Measurements from ENCODE around the gene BTBD1.
"Not testable (repeated sequence)": the region's sequence is repeated elsewhere in the genome, so short reads cannot be mapped to it uniquely, and the experiment has no call there.

Gene BTBD1

DNA sequence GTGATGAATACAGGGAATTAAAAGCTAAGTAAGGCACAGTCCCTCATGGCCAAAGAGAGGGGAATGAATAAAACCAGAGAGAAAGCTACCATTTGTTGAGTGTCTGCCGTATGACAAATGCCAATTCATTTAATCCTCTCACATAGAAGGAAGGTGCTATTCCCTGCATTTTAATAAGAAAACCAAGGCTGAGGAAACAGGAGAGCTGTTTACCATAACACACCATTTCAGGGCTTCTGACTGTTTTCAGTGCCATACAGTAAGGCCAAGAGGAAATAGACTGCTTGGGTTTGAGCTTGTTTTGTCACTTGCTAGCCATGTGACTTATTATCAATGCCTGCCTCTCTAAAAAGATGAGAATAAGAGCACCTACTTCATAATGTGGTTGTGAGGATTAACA lies 10.1 kb downstream of the BTBD1 start:
- no peak for DNase-seq

DNA sequence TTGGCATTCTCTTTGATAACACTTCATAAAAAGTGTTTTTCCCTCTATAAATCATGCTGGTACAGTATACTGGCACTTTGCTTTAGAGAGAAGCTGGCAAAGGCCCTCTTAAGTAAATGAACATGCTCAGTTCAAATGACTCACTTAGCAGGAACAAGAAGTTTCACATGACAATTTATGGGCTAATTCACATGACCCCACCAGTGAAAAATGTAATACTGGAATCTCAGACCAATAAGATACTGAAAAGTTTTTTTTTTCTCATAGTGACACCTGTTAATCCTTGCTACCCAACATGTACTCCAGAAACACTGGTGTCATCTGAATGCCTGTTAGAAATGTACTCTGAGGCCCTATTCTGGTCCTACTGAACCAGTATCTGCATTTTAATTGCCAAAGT lies 13.9 kb downstream of the BTBD1 start:
- no peak for DNase-seq

DNA sequence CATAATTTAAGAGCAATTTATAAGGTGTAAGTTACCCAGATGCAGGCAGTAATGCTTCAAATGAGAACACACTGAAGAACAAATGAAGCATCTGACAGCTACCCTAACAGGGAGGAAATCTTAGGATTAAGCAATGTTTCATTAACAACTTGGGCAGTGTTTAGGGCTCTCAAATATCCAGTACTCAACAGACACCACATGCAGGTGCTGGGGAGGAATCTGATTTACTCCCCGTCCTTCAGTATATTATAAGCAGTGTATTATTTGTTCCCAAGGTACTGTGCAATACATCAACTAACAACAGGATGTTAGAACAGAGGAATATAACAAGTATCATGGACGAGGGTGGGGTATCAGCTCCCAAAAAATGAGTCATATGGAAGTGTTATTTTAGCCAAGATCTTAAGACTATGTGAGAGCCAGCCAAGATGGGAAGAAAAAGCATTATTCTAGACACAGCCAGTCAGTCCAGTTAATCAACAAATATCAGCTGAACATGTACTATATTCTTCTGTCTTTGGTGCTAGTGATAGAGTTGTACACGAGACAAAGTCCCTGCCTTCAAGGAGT lies 20.4 kb downstream of the BTBD1 start:
- DNase-seq, result no peak

DNA sequence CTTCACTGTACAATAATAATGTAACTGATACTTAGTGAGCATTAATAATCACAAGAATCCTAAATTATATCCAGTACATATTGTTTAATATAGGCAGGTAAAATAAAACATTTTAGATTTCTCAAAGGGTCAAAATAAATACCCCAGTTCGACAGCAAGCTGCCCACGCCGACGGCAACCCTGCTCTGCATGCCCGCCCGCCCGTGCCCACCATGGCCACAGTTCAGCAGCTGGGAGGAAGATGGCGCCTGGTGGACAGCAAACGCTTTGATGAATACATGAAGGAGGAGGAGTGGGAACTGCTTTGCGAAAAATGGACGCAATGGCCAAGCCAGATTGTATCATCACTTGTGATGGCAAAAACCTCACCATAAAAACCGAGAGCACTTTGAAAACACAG lies 22.9 kb downstream of the BTBD1 start:
- no peak for DNase-seq

DNA sequence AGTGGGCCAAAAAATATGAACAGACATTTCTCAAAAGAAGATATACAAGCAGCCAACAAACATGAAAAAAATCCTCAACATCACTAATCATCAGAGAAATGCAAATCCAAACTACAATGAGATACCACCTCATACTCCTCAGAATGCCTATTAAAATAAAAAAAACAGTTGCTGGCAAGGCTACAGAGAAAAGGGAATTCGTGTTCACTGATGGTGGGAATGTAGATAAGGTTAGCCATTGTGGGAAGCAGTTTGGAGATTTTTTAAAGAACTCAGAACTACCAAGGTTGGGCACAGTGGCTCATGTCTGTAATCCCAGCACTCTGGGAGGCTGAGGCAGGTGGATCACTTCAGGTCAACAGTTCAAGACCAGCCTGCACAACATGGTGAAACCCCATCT lies 27.8 kb downstream of the BTBD1 start:
- no peak for DNase-seq

DNA sequence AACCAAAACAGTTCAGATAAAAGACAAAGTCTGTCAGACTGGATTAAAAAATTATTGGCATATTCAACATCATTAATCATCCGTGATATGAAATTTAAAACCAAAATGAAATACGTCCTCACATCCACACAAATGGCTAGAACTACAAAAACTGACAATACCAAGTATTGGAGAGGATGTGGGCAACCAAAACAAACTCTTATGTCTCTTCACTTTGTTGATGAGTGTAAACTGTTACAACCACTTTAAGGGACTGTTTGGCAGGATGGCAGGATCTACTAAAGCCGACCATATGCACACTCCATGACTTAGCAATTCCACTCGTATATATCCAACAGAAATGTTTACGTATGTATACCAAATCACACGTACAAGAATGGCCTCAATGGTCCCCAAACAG lies 30.8 kb downstream of the BTBD1 start:
- DNase-seq, result no peak

DNA sequence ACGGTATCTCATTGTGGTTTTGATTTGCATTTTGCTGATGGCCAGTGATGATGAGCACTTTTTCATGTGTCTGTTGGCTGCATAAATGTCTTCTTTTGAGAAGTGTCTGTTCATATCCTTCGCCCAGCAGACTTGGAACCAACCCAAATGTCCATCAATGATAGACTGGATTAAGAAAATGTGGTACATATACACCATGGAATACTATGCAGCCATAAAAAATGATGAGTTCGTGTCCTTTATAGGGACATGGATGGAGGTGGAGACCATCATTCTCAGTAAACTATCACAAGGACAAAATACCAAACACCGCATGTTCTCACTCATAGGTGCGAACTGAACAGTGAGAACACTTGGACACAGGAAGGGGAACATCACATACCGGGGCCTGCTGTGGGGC lies 35.8 kb downstream of the BTBD1 start:
- not testable (repeated sequence) for DNase-seq

DNA sequence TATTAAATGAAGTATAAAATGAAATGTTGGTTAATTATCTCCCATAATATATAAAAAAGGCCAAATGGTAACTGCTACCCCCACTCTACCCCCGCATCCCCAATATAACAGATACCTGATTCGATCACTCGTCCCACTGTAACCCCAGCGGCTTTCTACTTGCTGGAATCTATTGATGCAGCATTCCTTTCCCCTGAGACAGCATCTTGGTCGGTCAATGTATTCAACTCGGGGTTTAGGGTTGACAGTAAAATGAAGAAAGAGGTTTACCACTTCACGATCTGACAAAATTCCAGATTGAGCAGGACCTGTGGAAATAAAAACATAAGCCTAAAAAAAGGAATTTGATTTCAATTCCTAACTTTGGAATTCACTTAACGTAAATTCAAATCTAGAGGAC lies 37.0 kb downstream of the BTBD1 start:
- no peak for DNase-seq

DNA sequence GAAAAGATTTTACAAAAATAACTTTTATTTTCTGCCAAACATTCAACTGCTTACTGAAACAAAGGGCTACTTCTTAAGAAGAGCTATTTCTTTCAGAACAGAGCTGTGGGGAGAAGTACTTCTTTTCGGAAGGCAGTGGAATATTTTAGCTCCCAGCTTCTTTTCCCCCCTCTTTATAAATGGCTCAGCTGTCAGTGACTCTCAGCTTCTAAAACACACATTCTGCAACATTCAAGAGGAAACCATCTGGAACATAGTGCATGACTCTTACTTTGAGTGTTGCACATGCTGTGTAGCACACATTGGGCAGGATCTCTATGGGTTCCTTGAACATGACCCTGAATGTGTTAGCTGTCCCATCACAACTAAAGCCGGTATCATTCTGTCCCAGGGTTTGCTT lies 48.6 kb downstream of the BTBD1 start:
- no peak for DNase-seq

DNA sequence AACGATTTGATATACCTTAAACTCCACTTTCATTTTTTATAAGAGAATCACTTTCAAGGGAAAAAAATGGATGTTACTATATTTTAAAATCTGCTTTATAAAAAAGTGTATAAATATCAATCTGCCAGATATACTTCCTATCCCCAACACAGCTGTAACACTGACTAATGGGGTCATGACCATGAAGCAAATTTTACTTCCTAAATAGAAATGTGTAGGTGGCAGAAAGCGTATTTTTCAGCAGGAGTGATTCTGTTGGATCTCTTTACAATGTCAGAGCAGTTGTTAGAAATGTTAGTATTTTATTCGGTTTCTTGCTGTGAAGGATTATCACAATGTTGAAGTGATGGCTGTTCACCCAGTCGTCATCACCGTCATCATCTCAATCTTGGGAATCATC lies 50.1 kb downstream of the BTBD1 start:
- DNase-seq, result no peak

DNA sequence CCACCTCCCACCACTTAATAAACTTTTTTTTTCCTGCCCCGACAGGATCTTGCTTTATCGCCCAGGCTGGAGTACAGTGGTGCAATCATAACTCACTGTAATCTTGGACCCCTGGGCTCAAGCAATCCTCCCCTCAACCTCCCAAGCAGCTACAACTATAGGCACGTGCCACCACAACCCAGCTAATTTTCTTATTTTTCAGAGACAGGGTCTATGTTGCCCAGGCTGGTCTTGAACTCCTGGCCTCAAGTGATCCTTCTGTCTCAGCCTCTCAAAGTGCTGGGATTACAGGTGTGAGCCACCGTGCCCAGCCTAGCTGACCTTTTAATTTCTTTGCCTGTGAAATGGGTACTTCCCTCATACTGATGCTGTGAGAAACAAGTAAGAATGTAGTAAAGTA lies 51.7 kb downstream of the BTBD1 start:
- DNase-seq, result no peak

DNA sequence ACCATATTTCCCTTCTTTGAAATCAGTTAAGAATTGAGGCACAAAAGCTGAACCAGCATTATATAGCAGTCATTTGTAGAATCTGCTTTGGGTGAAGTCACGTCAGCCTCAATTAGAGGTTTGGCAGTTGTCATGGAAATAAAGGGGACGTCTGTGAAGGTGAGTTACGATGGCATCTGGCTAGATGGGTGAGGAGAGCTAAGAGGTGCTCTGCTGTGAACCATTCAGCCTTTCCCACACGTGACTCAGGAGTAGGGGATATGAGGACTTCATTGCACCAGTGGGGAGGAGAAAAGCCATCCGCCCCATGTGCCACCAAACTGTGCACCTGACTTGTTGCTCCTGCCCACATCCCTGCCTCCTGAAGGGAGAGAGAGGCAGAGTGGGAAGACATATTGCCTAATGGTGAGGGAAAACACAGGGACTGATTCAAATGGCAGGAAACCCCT lies 52.8 kb downstream of the BTBD1 start:
- no peak for DNase-seq

DNA sequence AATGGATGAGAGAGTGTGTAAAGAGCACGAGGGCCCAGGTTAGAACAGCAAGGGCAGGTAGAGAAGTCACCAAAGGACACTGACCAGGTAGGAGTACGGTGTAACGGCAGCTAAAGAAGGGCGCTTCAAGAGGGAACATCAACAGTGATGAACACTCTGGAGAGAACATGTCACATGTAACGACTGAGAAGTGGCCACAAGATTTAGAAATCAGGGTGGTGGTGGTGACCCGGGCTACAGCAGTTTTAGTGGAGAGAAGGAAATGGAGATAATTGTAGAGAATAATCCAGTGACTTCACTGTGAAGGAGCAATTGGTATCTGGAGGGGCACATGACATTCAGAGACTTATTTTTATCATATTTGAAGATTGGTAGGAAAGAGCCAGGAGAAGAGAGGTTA lies 54.4 kb downstream of the BTBD1 start:
- DNase-seq, result no peak

DNA sequence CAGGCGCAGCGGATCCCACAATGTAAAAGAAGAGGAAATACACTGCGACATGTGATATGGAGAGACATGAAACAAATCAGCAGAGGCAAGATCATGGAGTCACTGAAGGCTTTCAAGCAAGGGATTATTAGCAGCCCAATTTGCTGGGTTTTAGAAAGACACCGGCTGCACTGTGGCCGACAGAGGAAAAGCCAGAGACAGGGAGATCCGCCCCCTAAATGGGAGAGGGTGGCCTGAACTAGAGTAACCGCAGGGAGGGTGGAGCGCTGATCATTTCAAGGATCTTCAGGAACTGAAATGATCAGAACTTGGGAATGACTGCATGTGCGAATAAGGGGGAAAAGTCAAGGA lies 55.0 kb downstream of the BTBD1 start:
- DNase-seq, result peak in 1 of 2 experiments; percentile 36

DNA sequence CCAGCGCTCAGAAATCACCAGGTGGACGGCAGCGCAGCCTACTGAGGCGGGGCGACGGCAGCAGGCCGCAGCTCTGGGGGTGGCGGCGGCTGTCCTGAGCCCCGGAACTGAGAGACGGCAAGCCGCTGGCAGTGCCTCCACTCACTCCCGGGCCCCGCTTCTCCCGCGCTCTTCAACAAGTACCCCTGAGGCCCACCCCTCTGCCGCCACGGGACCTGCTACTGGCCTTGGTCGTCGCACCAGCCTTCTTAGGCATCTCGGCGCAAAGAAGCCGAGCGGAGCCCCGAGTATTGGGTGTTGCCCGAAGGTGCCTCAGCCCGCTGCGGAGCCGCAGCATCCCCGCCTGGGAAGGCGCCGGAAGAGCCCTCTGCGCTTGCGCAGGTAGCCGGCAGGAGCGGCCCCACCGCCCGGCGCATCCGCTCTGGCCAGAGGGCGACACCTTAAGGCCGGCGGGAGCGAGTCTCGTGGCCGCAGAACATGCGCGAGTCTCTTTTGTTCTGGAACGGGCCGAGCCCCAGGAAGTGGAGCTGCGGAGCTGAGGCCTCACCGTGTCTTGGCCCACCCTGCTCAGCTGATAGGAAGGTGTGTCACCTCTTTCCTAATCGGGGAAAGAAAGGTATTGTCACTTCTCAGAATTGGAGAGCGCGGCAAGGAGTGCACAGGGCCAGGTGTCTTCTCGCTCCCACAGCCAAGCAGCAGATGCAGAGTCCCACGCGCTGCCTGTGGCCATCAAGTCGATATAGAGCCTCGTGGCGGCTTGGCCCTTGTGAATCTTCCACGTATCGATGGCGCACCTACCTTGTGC lies 55.6 kb downstream of the BTBD1 start, which contains the start of gene C15orf40:
TSS of gene C15orf40 (minus strand) at position 369 of the 805 bp plus-strand sequence. CDS start at position 337, 32 bp downstream.
- peak; percentile 73 to 97 for DNase-seq

DNA sequence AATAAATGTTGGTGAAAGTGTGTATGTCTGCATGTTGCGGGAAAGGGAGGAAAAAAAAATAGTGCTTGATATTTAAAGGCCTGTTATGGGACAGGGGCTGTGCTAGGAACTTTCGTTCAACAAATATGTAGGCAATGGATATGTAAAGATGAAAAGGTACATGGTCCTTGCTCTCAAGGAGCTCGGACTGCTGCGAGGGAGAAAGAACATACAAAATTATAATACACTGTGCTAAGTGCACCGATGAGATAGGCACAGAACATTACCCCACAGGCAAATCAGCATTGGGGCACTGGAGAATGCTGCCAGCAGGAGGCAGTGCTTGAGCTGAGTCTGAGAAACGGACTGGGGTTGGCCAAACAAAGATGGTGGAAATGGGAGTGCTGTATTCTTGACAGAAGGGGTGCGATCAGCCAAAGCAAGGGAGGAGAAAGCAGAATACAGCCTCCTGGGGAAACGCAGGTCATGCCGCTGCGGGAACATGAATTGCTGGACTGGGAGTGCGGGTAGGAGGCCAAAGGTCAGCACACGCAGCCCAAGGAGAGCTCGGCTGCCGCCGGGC lies 56.3 kb downstream of the BTBD1 start:
- DNase-seq, result peak; percentile 72 to 83

DNA sequence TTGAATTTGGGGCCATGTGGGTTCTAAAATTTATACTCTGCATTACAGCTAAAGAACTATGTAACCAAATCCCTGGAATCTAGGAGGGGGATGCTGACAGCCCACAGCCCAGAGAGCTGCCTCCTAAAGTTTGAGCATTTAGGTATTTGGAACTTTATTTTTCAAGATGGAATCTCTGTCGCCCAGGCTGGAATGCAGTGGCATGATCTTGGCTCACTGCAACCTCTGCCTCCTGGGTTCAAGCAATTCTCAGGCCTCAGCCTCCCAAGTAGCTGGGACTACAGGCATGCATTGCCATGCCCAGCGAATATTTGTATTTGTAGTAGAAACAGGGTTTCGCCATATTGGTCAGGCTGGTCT lies 66.4 kb downstream of the BTBD1 start:
- DNase-seq, result not testable (repeated sequence)

DNA sequence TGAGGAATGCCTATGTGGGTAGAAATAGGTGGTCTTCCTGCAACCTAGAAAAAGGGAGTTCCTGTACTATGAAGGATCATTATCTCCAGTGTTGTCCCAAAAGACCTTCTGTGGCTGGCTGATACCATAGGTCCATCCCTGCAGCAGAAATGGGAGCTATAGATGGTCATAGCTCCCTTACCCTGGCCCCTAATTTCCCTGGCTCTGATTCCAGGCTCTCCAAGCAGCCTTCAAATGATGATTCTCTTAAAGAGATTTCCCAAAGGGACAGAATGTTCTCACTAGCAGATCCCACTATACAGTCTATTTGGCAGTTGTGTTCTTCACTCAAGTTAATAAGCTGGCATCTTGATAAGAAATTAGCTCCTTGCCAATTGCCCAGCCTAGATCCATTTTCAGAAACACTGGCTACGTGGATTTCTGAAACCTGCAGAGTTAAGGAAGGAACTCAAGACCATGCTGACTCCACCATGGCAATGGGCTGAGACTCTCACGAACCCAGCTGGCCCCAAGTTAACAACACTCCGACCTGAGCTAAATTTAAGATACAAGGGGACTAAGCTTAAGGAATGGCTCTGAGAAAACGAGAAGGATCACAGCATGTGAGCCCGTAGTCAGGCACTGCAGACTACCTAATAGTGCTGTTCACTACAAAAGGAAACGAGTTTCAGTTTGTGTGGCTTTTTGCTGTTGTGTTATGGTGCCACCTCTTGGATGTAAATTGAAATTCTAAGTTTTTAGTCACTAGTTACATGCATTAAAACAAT lies 67.0 kb downstream of the BTBD1 start:
- peak; percentile 12 to 65 for DNase-seq

DNA sequence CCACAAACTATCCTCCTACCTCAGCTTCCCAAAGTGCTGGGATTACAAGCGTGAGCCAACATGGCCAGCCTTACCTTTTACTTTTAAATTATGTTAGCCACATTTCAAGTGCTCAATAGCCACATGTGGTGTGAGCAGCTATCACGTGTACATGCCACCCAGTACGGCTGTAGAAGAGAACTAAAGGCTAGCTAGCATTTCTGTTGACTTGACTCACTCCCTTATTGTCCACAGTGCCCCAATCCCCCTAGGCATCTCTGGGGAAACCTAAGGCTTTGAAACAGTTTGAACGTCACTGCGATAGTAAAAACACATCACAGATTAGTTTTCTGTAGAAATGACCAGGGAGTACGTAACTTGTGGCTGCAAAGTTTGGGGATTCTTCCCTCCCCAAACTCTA lies 67.6 kb downstream of the BTBD1 start:
- no peak for DNase-seq

DNA sequence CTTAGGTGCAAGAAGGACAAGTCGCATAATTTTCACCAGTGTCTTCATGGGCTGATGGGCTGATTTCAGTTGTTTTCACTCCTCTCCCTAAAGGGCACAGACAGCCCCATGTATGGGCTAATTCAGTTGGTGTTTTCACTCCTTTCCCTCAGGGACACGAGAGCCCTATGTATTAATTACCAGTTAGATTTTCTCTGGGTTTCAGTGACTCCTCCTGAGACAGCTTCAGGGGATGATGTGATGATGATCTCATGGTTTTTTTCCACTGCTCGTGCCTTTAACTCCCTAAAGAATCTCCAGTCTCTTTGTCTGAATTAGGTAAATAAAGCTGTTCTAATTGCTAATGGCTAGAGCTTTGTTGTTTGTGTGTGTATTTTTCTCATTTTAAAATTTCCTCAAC lies 71.1 kb downstream of the BTBD1 start:
- DNase-seq, result no peak

DNA sequence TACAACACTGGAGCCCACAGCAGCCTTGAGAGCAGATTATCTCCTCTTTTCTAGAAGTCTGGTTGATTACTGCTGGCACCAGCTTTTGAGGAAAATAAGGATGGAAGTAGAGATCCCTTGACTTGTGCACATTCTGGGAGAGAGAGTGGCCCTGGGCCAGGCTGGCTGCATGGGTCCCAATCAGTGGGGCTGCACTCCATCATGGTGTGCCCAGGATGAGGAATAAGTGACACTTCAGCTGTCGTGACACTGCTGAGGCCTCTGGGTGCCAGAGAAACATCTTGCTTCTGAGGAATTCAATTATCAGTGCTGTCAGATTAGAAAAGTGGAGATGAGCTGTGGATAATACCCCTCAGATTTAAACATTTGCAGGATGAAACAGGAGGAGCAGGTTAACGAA lies 72.0 kb downstream of the BTBD1 start:
- no peak for DNase-seq

DNA sequence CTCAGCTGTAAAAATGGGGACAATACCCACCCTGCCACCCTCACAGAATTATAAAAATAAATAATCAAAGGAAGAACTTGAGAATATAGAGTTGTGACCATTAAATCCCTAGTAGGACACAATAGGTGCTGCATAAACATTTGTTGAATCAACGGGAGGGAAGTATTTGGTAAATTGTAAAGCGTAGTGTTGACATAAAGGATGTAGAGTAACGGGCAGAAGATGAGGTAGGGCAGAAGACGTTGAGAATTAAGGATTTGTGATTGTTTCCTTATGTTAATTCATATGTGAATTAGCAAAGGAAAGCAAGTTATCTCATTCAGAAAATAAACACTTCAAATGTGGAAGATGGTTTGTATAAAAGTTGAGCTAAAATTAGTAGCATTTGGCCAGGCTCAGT lies 73.9 kb downstream of the BTBD1 start:
- DNase-seq, result no peak

DNA sequence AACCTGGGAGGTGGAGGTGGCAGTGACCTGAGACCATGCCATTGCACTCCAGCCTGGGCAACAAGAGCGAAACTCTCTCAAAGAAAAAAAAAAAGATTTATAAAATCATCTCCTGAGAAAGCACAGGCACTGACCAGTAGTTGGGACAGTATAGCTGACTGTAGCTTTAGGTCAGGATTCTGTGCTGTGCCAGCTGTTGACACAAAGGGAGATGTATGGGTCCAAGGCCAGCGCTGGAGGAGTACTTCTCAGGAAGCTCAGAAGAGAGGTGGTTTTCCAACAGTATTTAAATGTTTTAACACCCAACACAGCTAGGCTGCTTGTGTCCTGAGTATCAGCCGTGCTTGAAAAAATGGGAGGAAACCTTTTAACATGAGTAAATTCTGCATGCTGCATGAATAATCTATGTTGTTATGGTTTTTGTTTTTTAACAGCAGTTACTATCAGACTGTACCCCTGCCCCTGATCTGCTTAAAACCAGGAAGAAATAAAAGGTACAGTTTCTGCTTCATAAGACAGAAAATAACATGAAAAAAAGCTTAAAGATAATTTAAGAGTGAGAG lies 74.5 kb downstream of the BTBD1 start:
- no peak for DNase-seq

DNA sequence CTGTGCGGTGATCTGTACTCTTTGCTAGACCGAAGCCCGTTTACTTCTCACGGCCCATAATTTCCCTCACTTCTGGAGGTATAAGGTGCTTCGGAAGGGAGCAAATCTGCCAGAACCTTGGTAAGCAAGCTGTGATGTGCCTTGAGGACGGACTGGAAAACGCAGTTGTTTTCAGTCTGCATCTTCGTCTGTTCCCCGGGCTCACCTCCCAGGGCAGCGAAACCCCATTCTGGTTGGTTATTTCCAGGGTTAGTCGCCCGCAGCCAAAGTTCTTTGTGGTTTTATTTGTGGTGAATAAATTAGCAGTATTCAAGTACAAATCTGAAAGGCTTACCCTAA lies 80.6 kb downstream of the BTBD1 start:
- peak in 1 of 2 experiments; percentile 14 for DNase-seq

Data from NCI-H526 (cell line).